COR-L47 (cell line): ENCODE results near the gene METTL9.
"Not testable (repeated sequence)": the region's sequence is repeated elsewhere in the genome, so short reads cannot be mapped to it uniquely, and the experiment has no call there.

Experiments used
- DNase-seq: peaks from one replicate; lab custom pipeline; 2025; lab: John Stamatoyannopoulos, UW

Gene METTL9

DNA sequence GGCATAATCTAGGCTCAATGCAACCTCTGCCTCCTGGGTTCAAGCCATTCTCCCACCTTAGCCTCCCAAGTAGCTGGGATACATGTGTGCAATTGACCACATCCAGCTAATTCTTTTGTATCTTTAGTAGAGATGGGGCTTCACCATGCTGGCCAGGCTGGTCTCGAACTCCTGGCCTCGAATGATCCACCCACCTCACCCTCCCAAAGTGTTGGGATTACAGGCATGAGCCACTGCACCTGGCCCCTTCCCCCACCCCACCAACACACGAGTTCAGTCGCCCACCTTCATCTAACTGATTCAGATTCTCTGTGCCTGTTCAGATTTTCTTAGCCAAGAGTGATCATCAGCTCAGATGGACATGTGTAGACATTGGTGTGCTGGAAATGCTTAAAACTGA lies 25.0 kb upstream of the METTL9 start:
- no peak for DNase-seq

DNA sequence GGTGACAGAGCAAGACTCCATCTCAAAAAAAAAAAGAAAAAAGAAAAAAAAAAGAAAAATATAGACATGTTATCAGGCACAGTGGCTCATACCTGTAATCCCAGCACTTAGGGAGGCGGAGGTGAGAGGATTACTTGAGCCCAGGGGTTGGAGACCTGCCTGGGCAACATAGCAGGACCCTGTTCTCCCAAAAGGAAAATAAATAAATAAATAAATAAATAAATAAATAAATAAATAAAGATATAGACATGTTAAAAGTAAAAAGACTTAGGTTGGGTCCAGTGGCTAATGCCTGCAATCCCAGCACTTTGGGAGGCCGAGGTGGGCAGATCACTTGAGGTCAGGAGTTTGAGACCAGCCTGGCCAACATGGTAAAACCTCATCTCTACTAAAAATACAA lies 23.1 kb upstream of the METTL9 start:
- not testable (repeated sequence) for DNase-seq

DNA sequence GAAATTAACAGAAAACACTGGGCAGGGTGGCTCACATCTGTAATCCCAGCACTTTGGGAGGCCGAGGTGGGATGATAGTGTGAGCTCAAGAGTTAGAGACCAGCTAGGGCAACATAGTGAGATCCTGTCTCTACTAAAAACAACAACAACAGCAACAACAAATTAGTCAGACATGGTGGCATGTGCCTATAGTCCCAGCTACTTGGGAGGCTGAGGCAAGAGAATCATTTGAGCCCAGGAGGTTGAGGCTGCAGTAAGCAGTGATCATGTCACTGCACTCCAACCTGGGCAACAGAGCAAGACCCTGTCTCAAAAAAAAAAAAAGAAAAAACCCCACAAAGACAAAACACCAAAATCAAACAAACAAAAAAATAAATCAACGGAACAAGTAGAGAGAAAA lies 21.9 kb upstream of the METTL9 start:
- not testable (repeated sequence) for DNase-seq

DNA sequence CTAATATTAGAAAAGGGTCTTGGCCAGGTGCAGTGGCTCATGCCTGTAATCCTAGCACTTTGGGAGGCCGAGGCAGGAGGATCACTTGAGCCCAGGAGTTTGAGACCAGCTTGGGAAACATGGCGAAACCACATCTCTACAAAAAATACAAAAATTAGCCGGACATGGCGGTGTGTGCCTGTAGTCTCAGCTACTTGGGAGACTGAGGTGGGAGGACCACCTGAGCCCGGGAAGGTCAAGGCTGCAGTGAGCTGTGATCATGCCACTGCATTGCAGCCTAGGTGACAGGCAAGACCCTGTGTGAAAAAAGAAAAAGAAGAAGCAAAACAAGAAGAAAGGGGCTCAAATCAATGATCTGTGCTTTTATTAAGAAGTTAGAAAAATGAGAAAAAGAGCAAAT lies 21.1 kb upstream of the METTL9 start:
- not testable (repeated sequence) for DNase-seq

DNA sequence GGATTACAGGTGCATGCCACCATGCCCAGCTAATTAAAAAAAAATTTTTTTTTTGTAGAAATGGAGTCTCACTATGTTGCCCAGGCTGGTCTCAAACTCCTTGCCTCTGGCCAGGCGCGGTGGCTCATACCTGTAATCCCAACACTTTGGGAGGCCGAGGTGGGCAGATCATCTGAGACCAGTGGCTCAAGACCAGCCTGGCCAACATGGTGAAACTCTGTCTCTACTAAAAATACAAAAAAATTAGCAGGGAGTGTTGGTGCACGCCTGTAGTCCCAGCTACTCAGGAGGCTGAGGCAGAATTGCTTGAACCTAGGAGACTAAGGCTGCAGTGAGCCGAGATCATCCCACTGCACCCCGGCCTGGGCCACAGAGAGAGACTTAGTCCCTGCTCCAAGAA lies 19.2 kb upstream of the METTL9 start:
- DNase-seq, result not testable (repeated sequence)

DNA sequence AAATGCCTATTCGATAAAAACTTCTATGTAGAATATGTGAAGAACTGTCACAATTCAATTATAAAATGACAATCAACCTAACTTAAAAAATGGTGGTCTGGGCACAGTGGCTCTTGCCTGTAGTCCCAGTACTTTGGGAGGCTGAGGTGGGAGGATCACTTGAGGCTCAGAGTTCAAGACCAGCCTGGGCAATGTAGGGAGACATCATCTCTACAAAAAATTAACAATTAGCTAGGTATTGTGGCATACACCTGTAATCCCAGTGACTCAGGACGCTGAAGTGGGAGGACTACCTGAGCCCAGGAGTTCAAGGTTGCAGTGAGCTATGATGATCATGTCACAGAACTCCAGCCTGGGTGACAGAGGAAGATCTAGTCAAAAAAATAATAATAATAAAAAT lies 18.6 kb upstream of the METTL9 start:
- DNase-seq, result no peak

DNA sequence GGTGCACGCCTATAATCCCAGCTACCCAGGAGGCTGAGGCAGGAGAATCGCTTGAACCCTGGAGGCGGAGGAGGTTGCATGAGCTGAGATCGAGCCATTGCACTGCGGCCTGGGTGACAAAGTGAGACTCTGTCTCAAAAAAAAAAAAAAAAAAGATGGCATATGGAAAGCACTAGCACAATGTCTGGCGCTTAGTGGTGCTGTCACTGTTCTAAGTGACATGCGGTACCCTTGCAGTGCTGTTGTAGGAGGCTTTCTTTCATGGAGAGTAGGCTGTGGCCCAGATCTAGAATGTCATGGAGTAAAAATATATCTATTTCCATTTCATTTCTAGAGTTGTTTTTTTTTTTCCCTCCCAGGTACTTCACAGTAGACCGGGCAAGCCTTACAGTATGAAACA lies 14.6 kb upstream of the METTL9 start:
- no peak for DNase-seq

DNA sequence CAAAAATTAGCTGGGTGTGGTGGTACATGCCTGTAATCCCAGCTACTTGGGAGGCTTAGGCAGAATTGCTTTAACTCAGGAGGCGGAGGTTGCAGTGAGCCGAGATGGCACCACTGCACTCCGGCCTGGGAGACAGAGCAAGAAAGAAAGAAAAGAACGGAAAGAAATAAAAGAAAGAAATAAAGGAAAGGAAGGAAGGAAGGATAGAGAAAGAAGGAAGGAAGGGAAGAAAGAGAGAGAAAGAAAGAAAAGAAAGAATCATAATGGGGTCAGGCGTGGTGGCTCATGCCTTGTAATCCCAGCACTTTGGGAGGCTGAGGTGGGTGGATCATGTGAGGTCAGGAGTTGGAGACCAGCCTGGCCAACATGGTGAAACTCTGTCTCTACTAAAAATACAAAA lies 10.8 kb upstream of the METTL9 start:
- DNase-seq, result not testable (repeated sequence)

DNA sequence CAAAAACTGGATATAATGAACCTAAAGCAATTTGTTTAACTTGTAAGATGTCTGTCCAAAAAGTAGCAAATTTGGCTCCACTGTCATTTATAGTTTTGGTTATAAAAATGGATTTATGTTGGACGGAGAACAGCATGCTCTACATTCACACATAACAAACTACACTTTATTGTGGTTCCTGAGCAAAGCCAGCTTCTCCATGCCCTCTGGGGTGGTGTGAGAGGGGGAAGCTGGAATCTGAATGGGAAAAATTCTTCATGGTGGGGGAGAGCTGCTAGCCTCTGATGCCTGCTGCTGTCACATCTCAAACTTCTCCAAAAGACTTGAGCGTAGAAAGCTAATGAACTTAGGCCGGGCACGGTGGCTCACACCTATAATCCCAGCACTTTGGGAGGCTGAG lies 9.8 kb upstream of the METTL9 start:
- no peak for DNase-seq

DNA sequence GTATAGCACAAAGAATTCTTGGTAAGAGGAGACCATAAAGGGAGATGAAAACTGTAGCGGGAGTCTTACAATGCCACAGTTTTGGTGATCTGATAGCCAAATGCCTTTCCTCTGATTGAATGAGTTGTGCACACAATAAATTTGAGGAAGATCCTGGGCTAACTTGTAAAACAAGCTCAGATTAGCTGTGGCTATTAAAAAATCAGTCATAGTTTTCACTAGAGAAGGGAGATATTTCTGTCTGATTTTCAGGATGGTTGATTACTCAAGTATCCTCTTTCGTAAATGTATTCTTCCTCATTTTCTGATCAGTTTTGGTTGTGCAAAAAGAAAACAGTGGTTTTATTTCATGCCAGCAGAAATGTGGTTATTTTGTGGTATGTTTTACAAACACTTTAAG lies 9.1 kb upstream of the METTL9 start:
- no peak for DNase-seq

DNA sequence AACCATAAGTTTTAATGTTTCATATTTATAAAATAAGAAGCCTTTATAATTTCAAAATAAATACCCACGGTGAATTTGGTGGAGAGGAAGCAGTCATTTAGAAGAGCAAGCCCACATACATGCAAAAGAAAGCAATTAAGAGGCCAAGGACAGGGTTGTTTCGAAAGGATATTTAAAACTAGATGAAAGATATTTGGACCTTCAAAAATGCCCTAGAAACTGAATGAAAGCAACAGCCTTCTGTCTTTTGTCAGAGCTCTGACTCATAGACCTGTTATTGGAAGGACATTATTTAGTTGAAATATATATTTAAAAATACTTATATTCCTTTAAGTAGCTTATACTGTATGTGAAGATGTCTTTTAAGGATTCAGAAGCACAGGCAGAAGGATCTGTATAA lies 8.6 kb upstream of the METTL9 start:
- no peak for DNase-seq

DNA sequence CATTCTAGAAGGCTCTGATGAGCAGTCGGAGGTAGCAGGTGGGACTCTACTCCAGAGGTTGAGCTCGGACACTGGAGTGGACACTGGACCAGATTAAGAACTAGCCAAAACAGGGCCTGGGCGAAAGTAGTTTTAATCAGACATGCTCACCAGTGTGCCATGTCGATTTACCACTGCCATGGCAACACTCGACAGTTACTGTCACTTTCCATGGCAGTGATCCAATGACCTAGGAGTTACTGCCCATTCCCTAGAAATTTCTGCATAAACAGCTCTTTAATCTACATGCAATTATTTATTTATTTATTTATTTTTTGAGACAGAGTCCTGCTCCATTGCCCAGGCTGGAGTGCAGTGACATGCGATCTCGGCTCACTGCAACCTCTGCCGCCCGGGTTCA lies 7.2 kb upstream of the METTL9 start:
- no peak for DNase-seq

DNA sequence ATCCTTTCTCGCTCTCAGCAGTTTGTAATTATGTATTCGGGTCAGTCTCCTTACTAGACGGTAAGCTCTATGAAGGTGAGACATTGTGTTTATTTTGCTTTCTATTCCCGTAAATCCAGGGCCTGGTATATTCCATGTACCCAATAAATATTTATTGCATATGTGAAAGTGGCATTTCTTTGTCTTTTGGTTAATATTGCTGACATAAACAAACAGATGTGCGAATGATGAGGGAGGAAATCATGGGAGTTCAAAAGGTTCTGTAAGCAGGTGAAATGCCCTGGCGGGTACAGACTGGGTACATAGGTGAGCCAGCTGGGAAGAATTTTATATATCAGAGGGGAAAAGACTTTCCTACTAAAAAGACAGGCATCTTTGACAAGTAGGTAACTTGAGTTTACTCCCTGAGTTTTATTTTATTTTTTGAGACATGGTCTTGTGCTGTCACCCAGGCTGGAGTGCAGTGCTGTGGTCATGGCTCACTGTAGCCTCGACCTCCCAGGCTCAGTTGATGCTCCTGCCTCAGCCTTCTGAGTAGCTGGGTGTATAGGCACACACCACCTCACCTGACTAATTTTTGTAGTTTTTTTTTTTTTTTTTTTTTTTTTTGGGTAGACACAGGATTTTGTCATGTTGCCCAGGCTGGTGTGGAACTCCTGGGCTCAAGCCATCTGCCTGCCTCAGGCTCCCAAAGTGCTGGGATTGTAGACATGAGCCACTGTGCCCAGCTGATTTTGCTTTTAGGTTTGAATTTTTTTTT lies 5.7 kb upstream of the METTL9 start:
- no peak for DNase-seq

DNA sequence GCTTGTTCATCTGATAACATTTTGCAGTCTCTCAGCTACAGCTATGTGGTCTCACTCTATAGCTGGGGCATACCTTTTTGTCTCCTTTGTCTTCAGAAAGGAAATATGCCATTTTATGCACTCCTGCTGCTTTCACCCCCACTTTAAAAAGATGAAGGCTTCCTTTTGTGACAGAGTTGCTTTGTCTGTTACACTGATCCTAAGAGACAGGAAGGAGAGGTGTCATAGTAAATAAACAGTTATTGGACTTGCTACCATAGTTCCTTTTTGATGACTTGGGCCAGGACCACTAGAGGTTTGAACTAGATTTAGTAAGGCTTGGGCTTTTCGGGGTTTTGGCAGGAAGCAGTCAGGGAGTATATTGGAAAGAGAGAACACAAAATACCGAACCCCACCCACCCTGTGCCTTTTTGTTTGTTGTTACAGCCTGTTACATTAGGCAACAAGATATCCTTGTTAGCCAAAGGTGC lies 1.8 kb upstream of the METTL9 start:
- no peak for DNase-seq

DNA sequence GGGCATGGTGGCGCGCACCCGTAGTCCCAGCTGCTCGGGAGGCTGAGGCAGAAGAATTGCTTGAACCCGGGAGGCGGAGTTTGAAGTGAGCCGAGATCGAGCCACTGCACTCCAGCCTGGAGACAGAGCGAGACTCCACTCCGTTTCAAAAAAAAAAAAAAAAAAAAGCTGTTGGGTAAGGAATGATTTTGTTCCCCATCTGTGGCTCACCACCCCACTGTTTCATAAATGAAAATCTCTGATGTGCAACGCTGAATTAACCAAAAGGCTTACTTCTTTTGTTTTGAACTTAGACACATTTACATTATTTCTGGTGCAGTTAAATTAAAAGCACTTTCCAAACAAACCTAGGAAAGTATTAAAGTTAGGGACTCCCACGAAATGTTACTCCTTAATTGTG lies 1.2 kb upstream of the METTL9 start:
- no peak for DNase-seq

DNA sequence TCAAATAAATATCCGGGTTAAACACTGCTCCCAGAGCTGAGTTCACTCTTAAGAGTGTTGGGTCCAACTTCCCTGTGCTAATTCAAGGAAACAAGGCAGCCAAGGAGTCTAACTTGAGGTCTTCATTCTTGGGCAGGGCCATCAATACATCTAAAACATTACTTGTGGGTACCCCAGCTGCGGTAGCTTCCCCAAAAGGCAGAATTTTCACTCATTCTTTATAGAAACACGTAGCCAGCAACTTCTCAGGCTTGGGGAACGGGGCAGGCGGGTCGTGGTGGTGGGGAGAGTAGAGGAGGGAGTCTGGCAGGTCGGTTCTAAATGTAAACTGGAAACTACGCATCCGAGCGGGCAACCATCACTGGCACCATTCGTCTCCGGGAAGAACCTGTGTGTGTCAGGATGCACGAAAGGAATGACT lies 666 bp upstream of the METTL9 start:
- no peak for DNase-seq

DNA sequence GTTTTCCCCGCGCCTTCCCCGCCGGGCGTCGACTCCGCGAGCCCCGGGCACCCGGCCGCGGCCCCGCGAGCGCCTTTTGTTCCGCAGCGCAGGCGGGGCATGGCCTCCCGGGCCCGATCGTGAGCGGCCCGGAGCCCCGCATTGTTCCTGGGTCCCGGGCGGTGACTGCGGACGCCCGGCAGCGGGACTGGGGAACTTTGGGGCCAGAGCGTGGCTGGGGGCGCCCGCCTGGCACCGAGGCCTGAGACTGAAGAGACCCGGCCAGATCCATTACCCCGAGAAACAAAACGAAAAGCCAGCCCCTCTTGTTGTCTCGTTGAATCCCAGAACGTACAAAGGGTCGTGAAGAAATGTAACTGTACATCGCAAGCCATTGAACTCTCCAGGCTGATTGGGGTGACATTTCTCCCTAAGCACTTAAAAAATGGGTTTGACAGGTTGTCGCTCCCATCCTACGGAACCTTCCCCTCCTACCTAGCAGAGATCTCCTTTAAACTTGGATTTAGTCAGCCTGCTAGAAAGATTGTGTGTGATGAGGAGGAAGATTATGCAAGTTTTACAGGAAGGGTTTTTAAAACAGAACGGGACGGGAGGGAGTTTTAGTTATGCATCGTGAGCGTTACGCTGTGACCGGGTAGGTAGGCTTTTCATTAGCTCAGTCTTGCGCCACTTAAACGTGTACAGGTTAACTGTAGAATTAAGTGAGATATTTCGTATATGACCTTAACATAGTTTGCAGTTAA lies 825 bp downstream of the METTL9 start:
- no peak for DNase-seq

DNA sequence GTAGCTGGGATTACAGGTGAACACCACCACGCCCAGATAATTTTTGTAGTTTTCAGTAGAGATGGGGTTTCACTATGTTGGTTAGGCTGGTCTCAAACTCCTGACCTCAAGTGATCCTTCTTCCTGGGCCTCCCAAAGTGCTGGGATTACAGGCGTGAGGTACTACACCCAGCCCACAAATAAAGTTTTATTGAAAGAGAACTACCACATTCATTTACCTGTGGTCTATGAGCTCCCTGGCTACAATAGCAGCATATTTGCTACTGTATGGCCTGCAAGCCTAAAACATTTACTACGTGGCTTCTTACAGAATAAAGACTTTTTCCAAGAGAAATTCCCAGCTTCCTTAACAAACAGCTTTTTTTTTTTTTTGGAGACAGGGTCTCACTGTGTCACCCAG lies 3.4 kb downstream of the METTL9 start:
- DNase-seq, result no peak

DNA sequence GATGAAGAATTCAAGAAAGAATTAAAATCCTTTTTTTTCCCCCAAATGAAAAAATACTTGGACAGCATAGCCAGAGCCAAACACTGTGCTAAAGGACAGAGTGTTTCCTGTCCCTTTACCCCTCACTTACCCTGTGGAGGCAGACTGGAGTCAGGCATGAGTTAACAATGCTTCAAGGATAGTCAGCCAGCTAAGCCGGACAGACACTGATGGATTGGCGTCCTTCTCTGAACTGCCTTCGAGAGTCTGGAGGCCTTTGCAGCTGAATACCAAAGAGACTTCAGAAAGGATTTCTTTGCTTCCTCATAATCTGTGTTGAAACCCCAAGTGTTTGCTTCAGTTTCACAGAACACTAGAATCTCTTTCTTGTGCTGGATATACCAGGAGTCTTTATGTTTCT lies 4.6 kb downstream of the METTL9 start:
- no peak for DNase-seq

DNA sequence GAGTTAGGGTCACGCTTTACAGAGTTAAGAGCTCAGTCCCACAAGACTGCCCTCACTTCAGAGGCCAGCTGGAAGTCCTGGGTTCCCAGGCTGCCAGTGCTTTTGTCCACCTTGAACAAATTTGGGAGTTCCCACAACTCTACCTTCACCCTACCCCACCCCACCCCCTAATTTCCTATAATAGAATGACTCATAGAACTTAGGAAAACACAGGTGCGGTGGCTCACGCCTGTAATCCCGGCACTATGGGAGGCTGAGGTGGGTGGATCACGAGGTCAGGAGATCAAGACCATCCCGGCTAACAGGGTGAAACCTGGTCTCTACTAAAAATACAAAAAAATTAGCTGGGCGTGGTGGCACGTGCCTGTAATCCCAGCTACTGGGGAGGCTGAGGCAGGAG lies 6.5 kb downstream of the METTL9 start:
- not testable (repeated sequence) for DNase-seq

DNA sequence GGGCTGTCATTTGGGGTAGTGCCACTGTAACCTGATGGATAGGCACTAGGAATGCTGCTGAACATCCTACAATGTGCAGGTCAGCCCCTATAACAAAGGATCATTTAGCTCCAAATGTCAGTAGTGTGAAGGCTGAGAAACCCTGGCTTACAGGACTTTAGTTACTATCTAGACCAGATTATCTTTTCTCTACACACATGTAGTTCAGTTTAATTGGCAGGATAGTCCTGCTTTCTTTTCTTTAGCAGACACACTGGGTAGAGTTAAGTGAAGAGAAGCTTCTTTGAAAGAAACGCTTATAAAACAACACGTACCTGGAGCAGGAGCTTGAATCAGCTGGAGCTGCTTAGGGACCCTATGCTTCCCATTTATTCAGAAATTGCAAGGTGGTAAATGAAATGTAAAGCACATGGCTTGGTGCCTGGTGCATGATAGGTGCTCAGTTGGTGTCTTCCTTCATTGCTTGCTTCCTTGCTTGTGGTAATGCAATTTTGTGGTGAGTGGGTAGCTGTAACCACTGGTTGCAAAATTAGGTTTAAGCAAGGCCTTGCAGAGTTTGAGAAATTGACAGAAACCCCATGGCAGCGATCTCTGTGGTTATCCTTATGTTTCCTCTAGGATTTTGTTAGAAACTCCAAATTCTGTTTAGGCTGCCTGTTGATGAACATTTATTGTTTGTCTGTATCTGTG lies 9.4 kb downstream of the METTL9 start:
- DNase-seq, result no peak

DNA sequence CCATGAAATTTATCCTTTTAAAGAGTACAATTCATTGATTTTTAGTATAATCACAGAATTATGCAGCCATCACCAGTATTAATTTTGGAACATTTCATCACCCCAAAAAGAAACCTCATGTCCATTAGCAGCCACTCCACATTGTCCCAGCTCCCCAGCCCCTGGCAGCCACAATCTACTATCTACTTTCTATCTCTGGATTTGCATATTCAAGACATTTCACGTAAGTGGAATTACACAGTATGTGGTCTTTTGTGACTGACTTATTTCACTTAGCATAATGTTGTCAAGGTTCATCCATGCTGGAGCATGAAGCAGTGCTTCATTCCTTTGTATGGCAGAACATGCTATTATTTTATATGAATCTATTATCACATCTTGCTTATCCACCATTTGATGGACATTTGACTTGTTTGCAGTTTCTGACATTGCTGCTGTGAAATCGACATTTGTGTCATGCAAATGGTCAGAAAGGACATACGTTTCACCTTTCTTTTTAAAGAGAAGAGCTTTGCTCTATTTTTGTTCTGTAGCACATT lies 10.7 kb downstream of the METTL9 start:
- DNase-seq, result no peak

DNA sequence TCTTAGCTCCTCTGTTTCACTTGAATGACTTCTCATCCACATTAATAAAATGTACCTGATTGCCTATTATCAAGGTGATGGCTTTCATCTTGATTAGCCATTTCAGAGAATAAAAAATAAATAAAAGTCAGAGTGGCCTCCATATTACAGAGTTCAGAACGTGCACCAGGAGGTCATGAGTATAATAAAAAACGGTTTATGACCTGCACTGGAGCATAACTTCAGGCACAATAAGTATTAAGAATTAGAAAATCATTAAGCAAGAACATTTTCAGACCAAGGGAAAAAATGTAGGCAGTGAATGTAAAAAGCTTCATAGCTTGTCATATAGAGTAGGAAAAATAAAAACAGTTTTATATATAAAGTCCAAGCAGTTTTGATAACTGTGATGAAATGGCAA lies 11.4 kb downstream of the METTL9 start:
- no peak for DNase-seq
